GM12878 (cell line): ENCODE measurements around the gene BDH1. TPM values are rescaled to one million over a fixed set of nuclear protein-coding genes. Genes with fewer than 3 reads are reported as not detected.

Experiments used
- ATAC-seq: fragments of 200-7000 bp; cut with Tn5 transposase; 3 replicates; pipeline ENCODE4 v1.9.1; 2020; ENCODE audit warnings: mild to moderate bottlenecking, moderate library complexity
- BruUV-seq: library from RNA; stranded (reverse); fragments of 400-500 nt; replicated peaks from 2 replicates; lab custom pipeline; 2021; lab: Mats Ljungman, UMichigan
- CTCF ChIA-PET: fragments of 300-600 bp; sonication (Branson Sonifier 250); formaldehyde crosslinking; extraction: SDS; loops from one replicate; lab custom pipeline; 2021; ENCODE audit warnings: inconsistent platforms; lab: Yijun Ruan, JAX
- POLR2A ChIA-PET: fragments of 350-600 bp; formaldehyde crosslinking; extraction: SDS; loops from one replicate; lab custom pipeline; 2021; ENCODE audit warnings: inconsistent platforms; lab: Charles Lee
- RAD21 ChIA-PET: fragments of 300-600 bp; sonication (Branson Sonifier 250); formaldehyde crosslinking; loops from one replicate; lab custom pipeline; 2023; ENCODE audit warnings: antibody characterized with exemption; ENCODE audit not compliant: unreplicated experiment; lab: Charles Lee
- SMC1A ChIA-PET: fragments of 300-600 bp; sonication (Branson Sonifier 250); formaldehyde crosslinking; loops from one replicate; lab custom pipeline; 2023; ENCODE audit not compliant: unreplicated experiment, uncharacterized antibody; lab: Charles Lee
- DNase-seq: peaks from one replicate; pipeline ENCODE4 v3.0.0-alpha.2; 2011; ENCODE audit warnings: low read depth, low spot score
- FAIRE-seq: peaks from 3 replicates; lab custom pipeline; 2011; peaks lifted over from hg19 to GRCh38; lab: Jason Lieb, UNC
- H2AFZ ChIP-seq: 2 replicates; pipeline ENCODE4 v1.6.0; 2011; ENCODE audit warnings: low read depth, low read length, control low read depth; ENCODE audit not compliant: control insufficient read depth
- H3K27ac ChIP-seq: 2 replicates; pipeline ENCODE4 v1.5.1; 2011; ENCODE audit warnings: control low read depth; ENCODE audit not compliant: control insufficient read depth, insufficient read depth
- H3K27me3 ChIP-seq, 2 experiments: replicated peaks in 1 of 2; 2 replicates each; pipeline versions ENCODE4 v1.6.0 to v1.6.1; 2011; ENCODE audit warnings: low read length in 1 of 2; ENCODE audit not compliant: control insufficient read depth in 2 of 2, insufficient read depth in 2 of 2
- H3K36me3 ChIP-seq, 2 experiments: 2 replicates each; pipeline ENCODE4 v1.5.1; 2011; ENCODE audit warnings: low read length in 1 of 2; ENCODE audit not compliant: control insufficient read depth in 2 of 2, insufficient read depth in 2 of 2
- H3K4me1 ChIP-seq: 2 replicates; pipeline ENCODE4 v1.6.1; 2011; ENCODE audit warnings: mild to moderate bottlenecking, low read length, moderate library complexity, mixed read lengths; ENCODE audit not compliant: control insufficient read depth, insufficient read depth
- H3K4me2 ChIP-seq: 2 replicates; pipeline ENCODE4 v1.6.0; 2011; ENCODE audit warnings: control low read depth; ENCODE audit not compliant: control insufficient read depth, insufficient read depth
- H3K4me3 ChIP-seq: fragments of 200-600 bp; sonication (generic); 2 replicates; pipeline ENCODE4 v1.5.1; 2016
- H3K79me2 ChIP-seq: 2 replicates; pipeline ENCODE4 v1.6.0; 2011; ENCODE audit warnings: low read length; ENCODE audit not compliant: control insufficient read depth, insufficient read depth
- H3K9ac ChIP-seq: 2 replicates; pipeline ENCODE4 v1.8.0; 2011; ENCODE audit warnings: low read length, control low read depth, mixed read lengths; ENCODE audit not compliant: control insufficient read depth, insufficient read depth
- H3K9me3 ChIP-seq: replicated peaks from 3 replicates; pipeline ENCODE4 v1.5.1; 2011; ENCODE audit warnings: mild to moderate bottlenecking, low read length; ENCODE audit not compliant: control insufficient read depth, insufficient read depth
- H4K20me1 ChIP-seq: 2 replicates; pipeline ENCODE4 v1.6.0; 2011; ENCODE audit not compliant: control insufficient read depth, insufficient read depth
- ASH2L ChIP-seq: fragments of 300-600, 200-600 bp; sonication (generic); IDR thresholded peaks from 2 replicates; pipeline ENCODE4 v1.6.1; 2017; ENCODE audit warnings: low read depth, mild to moderate bottlenecking, borderline replicate concordance
- BCL3 ChIP-seq: IDR thresholded peaks from 2 replicates; pipeline ENCODE4 v1.6.1; 2011; ENCODE audit warnings: borderline replicate concordance, low read depth, mild to moderate bottlenecking, moderate library complexity, low read length; ENCODE audit not compliant: insufficient read depth, poor library complexity, severe bottlenecking
- DPF2 ChIP-seq: fragments of 450-650 bp; IDR thresholded peaks from 2 replicates; pipeline ENCODE4 v1.6.1; 2017; ENCODE audit warnings: mild to moderate bottlenecking
- EGR1 ChIP-seq, 2 experiments: IDR thresholded peaks; 1 replicate in 1 of 2; 2 replicates in 1 of 2; pipeline ENCODE4 v1.6.1; 2011 to 2012; ENCODE audit warnings: low read depth in 2 of 2, low read length in 2 of 2, borderline replicate concordance in 1 of 2, mild to moderate bottlenecking in 1 of 2, moderate library complexity in 1 of 2
- MYC ChIP-seq: IDR thresholded peaks from 2 replicates; pipeline ENCODE4 v1.6.1; 2011; ENCODE audit warnings: mild to moderate bottlenecking, low read length, moderate library complexity, inconsistent platforms; ENCODE audit not compliant: insufficient read depth, insufficient replicate concordance, insufficient read length, severe bottlenecking
- NKRF ChIP-seq: fragments of 450-650 bp; conservative IDR thresholded peaks from 2 replicates; pipeline ENCODE4 v1.6.1; 2017; ENCODE audit warnings: mild to moderate bottlenecking, moderate library complexity
- RUNX3 ChIP-seq: IDR thresholded peaks from 2 replicates; pipeline ENCODE4 v1.6.1; 2012; ENCODE audit warnings: low read length, inconsistent platforms
- SMAD5 ChIP-seq: IDR thresholded peaks from 2 replicates; pipeline ENCODE4 v1.6.1; 2016; ENCODE audit warnings: antibody characterized with exemption, low read depth
- TCF12 ChIP-seq: IDR thresholded peaks from 2 replicates; pipeline ENCODE4 v1.6.1; 2011; ENCODE audit warnings: low read depth, mild to moderate bottlenecking, low read length
- ZNF217 ChIP-seq: fragments of 450-650 bp; IDR thresholded peaks from 2 replicates; pipeline ENCODE4 v1.6.1; 2017; ENCODE audit warnings: antibody characterized with exemption, mild to moderate bottlenecking
- WGBS: methylation state at CpG from one replicate; pipeline ENCODE4 v1.1.6; 2016; ENCODE audit warnings: low lambda C conversion rate; ENCODE audit not compliant: insufficient replicate concordance, insufficient coverage; ENCODE audit errors: missing lambda C conversion rate; 5-methylcytosine and 5-hydroxymethylcytosine counted together
- in situ Hi-C: fragments of 300-500 bp; cut with MboI; formaldehyde crosslinking; loops from 9 replicates; pipeline ENCODE4 v1.14.3; 2018; ENCODE audit warnings: mixed read lengths
- intact Hi-C: fragments of 100-400 bp; cut with micrococcal nuclease; formaldehyde crosslinking; loops from one replicate; pipeline ENCODE4 v1.14.2; 2022; ENCODE audit not compliant: unreplicated experiment
- polyA plus RNA-seq, 11 experiments: library from polyadenylated mRNA; depleted of rRNA in 4 of 11; unstranded in 6 of 11; stranded (reverse) in 5 of 11; fragments of >200 nt; fragmentation: Nextera tagmentation in 4 of 11; fragmentation: Illumina TruSeq in 1 of 11; extraction: Ambion mirVana in 4 of 11; extraction: Trizol in 1 of 11; gene quantifications; 1 replicate in 1 of 11; 2 replicates in 10 of 11; pipeline versions ENCODE4 v1.2.1 to v1.2.3, GENCODE V29; 2011 to 2016; ENCODE audit warnings: inconsistent platforms in 2 of 11, missing spikeins in 2 of 11, low read depth in 1 of 11
- total RNA-seq, 4 experiments: library from RNA; depleted of rRNA in 3 of 4; stranded (reverse); fragments of >200 nt in 3 of 4; fragmentation: Illumina TruSeq in 1 of 4; extraction: Trizol in 1 of 4; gene quantifications; 2 replicates each; pipeline versions ENCODE4 v1.2.1 to v1.2.3, GENCODE V29; 2013 to 2021

The BDH1 gene
- total and polyA plus RNA-seq, 10 of the 15 experiments (the other 5 are each of a cell fraction or from before 2014, with no cell fraction given): 11.3 to 84.5 (median 60.3) TPM

- no peak for TF ChIP-seq NKRF
- no peak for TF ChIP-seq SMAD5
- TF ChIP-seq TCF12: no peak
- TF ChIP-seq MYC: no peak
- no peak for TF ChIP-seq EGR1 (IDR thresholded peaks at IDR 0.05; ENCODE audit: borderline replicate concordance in 1 of 2, low read depth in 2 of 2, low read length in 2 of 2)
- TF ChIP-seq RUNX3: no peak
- no peak for TF ChIP-seq ASH2L
- no peak for TF ChIP-seq DPF2
Measured at GRCh38 chr3:197498499-197499241, 57.1 kb downstream of the BDH1 start (continued).

- RAD21 ChIA-PET: interaction anchor here (1.5 to 2.3 kb wide), 2 partner anchors 102 to 239 kb away, joined by 8 to 10 read pairs; no protein-coding TSS in a partner anchor
- H3K36me3 ChIP-seq: no peaks in the 10 kb centered on the region
Measured at GRCh38 chr3:197496746-197497125, 59.0 kb downstream of the BDH1 start.

More at GRCh38 chr3:197496746-197497125, 59.0 kb downstream of the BDH1 start:
- ChIA-PET SMC1A (interaction anchor here (1.0 to 2.7 kb wide), 2 partner anchors 101 to 240 kb away, joined by 4 to 14 read pairs; no protein-coding TSS in a partner anchor), CTCF (interaction anchor here (2.5 kb wide), 1 partner anchor 240 kb away, joined by 11 read pairs; no protein-coding TSS in a partner anchor), POLR2A (no interaction called here)
- H3K9ac ChIP-seq: no peak overlapping the region
- H3K27ac ChIP-seq: peak overlapping the region; percentile 49; the same call in 1 of the 2 replicates
- TF ChIP-seq ZNF217 (no peak), RUNX3 (0 out of 2 replicates have a peak, but pooled peaks have one; percentile 42), BCL3 (peak; percentile 15)
- H2AFZ ChIP-seq: no peak overlapping the region
- H4K20me1 ChIP-seq: no peaks in the 10 kb centered on the region
- no peak overlapping the region for H3K4me3 ChIP-seq
- in situ Hi-C loops: no loop called here
- no peak overlapping the region for H3K4me2 ChIP-seq
- 30% methylated on average over 1 of the region's 1 CpG for WGBS
- no peak for ATAC-seq
- peaks cover 36% of the 10 kb centered on the region for H3K4me1 ChIP-seq
- no TSS peak for BruUV-seq
- intact Hi-C loops: loop anchor here (5.0 kb wide), 1 partner anchor 199 kb away; the partner anchor contains the start of gene DLG1
- H3K9me3 ChIP-seq: peaks cover 5% of the 10 kb centered on the region; the same call in 2 of the 3 replicates
- DNase-seq: no peak
- H3K79me2 ChIP-seq: no peaks in the 10 kb centered on the region
- FAIRE-seq: no peak
- no peaks in the 10 kb centered on the region; a peak in 1 of 4 replicates for H3K27me3 ChIP-seq
